Measurements from ENCODE around the gene TELO2.
"Not testable (repeated sequence)": the region's sequence is repeated elsewhere in the genome, so short reads cannot be mapped to it uniquely, and the experiment has no call there.

Gene TELO2

GRCh38 chr16:1458336-1458976, 34.7 kb upstream of the TELO2 start:
- no peak for DNase-seq

GRCh38 chr16:1458977-1459341, 34.2 kb upstream of the TELO2 start:
- no peak for DNase-seq

GRCh38 chr16:1459967-1460366, 33.2 kb upstream of the TELO2 start:
- DNase-seq: no peak

DNA sequence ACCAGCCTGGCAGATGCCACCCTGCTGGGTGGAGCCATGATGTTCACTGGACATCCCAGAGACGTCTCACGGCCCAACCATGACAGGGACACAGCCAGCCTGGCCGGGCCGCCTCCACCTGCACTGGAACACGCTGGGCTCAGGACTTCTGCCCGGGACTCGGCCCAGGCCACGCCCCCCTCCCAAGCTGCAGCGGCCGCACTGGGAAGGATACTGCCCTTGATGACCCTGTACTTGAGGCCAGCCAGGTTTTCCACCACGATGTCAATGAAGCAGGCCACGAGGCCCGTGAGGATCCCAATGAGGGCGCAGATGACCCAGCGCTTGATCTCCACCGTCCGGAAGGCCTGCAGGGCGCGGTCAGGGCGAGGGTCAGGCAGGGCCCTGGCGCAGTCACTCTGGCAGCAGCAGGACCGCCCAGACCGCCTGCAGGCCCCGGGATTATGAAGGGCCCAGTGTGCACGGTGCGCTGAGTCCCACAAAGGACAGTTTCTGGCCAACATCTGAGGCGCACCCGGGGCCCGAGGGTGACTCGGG, 32.5 kb upstream of the TELO2 start:
- DNase-seq: no peak

DNA sequence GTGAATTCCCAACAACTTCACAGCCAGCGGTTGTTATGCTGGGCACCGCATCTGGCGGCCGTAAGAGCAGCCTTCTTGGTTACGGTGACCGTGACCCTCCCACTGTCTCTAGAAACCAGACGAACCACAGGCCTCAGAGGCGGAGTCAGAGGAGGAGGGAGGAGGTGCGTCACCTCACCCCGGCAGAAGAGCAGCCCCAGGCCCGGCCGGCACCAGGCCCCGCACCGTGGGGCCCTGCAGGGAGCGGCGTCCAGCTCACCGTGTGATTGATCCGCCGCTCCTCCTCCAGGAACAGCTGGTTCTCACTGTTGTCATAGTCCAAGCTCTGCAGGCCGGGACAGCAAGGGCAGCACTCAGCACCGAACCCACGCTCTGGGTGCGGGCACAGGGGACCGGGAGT, 32.0 kb upstream of the TELO2 start:
- no peak for DNase-seq

- no peak for DNase-seq
Measured at GRCh38 chr16:1464196-1464893, 28.8 kb upstream of the TELO2 start.

DNA sequence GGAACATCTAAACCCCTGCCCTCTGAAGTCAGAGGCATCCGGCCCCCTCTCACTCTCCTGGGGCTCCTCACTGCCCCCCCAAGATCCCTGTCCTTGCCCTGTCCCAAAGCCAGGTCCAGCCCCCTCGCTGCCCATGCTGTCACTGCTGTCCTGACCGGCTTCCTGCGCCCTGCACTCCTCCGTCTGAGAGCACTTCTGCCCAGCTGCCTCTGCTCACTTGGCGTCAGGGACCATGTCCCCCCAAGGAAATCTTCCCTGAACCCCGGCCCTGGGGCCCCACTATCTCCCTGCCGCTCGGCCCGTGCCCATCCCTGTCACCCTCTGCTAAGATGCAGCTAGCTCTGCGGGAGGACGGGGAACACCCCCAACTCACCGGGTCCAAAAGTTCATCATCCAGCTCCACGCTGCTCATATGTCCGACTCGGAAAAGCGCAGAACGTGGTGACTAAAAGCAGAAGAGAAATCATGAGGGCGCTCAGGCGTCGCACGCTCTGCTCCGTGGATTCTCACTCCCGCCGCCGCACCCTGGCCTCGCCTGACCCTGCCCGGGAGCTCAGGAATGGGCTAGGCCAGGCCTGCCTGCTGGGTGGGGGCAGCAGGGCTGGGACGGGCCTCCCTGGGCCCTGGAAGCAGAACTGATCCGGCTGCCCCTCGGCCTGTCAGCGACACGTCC, 28.1 kb upstream of the TELO2 start:
- DNase-seq: no peak

GRCh38 chr16:1465567-1465915, 27.6 kb upstream of the TELO2 start:
- DNase-seq: no peak

GRCh38 chr16:1466054-1466453, 27.1 kb upstream of the TELO2 start:
- DNase-seq: no peak

- no peak for DNase-seq
Measured at GRCh38 chr16:1466968-1467521, 26.1 kb upstream of the TELO2 start.

DNA sequence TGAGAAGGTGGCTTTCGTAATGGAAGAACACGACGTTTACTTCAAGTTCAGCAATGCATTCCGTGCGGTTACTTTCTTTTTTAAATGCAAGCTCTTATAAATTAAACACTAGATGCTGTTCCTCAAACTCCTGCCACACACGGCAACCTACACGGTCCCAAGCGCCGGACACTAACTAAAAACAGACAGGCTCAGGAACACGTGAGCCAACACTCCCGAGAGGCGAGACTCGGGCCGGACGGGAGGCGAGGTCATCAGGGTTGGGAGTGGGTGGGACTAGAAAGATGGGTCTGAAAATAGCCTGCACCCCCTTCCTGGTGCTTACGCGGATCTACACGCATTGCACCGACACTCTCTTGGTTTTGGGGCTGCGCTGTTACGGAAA, 24.7 kb upstream of the TELO2 start:
- no peak for DNase-seq

DNA sequence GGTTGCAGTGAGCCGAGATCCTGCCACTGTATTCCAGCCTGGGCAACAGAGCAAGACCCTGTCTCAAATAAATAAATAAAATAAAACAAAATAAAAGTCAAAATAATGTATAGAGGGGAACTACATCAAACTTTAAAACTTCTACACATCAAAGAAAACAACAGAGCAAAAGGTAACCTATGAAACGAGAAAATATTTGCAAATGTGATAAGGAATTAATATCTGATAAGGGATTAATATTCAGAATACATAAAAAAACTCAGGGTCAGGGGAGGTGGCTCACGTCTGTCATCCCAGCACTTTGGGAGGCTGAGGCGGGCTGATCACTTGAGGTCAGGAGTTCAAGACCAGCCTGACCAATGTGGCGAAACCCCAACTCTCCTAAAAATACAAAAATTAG, 24.0 kb upstream of the TELO2 start:
- DNase-seq: not testable (repeated sequence)

- no peak for DNase-seq
Measured at GRCh38 chr16:1469693-1470201, 23.4 kb upstream of the TELO2 start.

DNA sequence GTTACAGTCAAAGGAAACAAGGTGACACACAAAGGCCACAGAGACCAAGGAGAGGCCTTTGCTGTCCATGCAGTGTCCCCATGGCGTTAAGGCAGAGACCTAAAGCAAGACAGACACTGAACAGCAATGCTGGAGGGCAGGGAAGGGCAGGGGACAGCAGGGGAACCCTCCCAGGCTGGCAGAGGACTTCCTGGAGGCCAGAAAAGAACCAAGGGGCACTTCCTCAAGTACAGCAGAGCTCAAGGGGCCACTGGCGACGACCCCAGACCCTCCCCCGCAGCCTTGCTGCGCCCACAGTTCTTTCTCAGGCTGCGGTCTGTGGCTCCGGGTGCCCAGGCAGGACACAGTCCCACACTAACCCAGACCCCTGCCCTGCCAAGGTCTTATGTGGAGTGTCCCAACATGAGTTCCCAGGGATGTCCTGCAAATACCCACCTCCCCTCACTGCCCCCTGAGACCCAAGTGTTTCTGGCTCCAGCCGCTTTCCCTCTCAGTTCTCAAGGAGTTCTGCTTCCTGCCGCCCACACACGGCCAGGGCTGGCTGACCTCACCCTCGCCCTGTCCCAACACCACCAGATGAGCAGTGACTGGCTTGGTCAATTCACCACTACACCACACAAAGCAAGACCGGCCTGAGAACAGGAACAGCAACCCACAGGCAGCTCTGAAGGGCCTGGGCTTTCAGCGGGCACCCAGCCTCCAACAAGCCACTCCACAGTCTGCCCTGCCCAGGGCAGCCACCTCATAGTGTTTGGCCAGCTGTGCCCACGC, 22.5 kb upstream of the TELO2 start:
- DNase-seq: no peak

DNA sequence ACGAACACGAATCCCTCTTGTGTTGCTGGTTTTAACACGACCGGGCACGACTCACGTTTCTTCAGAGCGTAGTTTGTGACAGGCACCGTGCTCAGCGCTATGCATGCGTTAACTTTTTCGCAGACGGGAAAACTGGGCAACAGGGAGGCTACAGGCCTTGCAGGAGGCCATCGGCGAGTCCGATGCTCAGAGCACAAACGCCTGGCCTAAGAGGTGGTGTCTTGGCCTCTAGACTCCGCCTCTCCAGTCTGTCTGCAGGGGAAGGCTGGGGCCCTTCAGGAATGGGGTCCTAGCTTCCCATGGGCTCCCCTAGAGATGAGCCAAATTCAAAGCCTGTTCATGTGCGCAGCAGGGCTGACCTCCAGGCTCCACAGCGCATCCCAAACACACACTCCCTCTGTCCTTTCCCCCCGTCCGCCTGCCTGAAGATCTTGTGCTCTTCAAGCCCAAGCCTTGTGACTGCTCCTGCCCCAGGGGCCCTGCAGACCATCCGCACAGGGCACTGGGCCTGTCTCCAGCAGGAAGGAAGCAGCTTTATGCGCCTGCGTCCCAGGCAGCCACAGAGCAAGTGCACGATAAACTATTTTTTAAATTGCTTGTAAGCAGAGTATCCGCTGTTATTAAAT, 21.5 kb upstream of the TELO2 start:
- DNase-seq: no peak

- no peak for DNase-seq
Measured at GRCh38 chr16:1472974-1473373, 20.2 kb upstream of the TELO2 start.

DNA sequence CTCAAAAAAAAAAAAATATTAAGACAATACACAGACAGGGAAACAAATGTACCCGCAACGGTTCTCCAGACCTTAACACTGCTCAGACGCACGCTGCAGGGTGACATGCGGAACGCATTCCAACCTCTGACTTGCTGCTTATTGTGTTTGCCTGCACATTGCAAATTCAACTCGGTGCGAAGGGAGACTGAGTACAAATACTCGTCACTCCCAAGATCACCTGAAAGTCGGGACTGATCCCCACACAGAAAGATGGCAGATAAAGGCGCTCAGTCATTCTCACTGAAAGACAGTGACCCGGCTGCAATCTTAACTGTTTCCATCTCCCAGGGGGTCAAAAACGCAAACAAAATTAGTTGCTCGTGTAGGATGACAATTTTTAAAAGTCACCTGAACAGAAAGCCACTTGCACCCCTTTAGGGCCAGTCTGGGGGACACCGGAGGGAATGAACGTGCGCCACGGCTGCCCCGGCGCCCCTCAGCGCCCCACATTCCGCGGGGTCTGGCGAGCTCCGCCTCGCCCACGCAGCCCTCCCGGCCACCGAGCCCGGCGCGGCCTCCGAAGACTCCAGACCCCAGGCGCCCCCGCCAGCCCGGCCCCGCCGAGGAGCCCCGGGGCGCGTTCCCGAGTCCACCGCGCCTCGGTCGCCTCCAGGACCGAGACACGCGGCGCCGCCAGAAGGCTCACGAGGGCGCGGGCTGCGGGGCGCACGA, 18.9 kb upstream of the TELO2 start:
- DNase-seq: no peak

DNA sequence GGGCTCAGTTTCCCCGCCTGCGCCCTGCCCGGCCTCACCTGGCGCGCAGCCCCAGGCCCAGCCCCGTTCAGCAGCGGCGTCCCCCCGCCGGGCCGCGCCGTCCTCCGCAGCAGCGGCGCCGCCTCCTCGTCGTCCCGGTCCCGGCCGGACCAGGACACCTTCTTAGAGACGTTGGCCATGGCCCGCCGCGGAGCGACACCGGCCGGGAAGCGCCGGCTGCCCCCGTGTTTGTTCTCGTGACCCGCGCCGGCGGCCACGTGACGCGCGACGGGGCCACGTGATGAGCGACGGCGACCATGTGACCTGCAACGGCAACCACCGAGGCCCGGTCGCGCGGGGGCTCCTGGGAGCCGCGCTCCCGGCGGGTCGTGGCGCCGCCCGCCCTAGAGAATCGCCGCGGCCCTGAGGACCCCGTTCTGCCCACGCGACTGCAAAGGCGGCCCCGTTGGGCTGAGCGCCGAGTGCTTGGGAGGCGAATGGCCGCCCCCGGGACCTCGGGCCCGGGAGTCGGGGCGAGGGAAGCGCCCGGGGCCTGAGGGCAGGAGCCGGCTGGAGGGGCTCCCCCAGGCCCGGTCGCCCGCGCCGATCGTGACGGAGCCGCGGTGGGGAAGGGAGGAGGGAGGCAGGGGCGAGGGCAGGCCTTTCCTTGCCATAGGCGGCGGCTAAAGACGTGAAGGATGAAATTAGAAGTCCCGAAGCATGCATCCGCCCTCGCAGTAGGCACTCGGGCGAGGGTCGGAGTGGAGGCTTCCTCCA, 18.2 kb upstream of the TELO2 start, which contains the start of gene CLCN7:
TSS of gene CLCN7 (minus strand) at position 233 of the 756 bp plus-strand sequence. CDS start at position 179, 54 bp downstream.
- peak; percentile 92 for DNase-seq

DNA sequence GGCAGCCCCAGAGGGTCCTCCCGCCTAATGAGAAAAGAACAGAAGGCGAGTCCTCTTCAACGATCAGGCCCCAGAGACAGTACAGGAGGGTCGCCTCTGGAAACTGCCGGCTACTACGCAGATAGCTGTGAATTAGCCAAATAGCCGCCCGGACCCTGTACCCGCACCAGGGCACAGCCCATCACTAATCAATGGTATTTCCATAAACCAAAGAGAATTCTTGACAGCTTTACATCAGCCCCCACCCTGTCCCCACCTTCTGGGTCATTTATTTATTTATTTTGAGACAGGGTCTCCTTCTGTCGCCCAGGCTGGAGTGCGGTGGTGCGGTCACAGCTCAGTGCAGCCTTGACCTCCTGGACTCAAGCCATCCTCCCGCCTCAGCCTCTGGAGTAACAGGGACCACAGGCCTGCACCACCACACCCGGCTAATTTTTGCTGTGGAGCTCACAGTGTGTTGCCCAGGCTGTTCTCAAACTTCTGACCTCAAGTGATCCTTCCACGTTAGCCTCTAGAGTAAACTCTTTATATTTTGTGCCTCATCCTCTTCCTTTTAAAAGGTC, 17.5 kb upstream of the TELO2 start:
- no peak for DNase-seq

- no peak for DNase-seq
Measured at GRCh38 chr16:1477033-1477432, 16.1 kb upstream of the TELO2 start.

All from right forelimb (tissue), 1 donor.